Neutrophil (primary cell): ENCODE data around the gene IRGM.
"Not testable (repeated sequence)": the region's sequence is repeated elsewhere in the genome, so short reads cannot be mapped to it uniquely, and the experiment has no call there.

ENCODE experiments used
- H3K27ac ChIP-seq: fragments of 200-600 bp; sonication (generic); 2 replicates; pipeline ENCODE4 v1.5.1; 2016; ENCODE audit warnings: mild to moderate bottlenecking, moderate library complexity
- H3K27me3 ChIP-seq: fragments of 200-600 bp; sonication (generic); 2 replicates; pipeline ENCODE4 v1.6.0; 2016; ENCODE audit warnings: mild to moderate bottlenecking
- H3K36me3 ChIP-seq: fragments of 200-600 bp; sonication (generic); 2 replicates; pipeline ENCODE4 v1.5.1; 2017
- H3K4me1 ChIP-seq, 2 experiments: fragments of 200-600 bp in 1 of 2; sonication (generic) in 1 of 2; 1 replicate in 1 of 2; 2 replicates in 1 of 2; pipeline versions ENCODE4 v1.5.1 to v1.6.1; 2013 to 2016; ENCODE audit warnings: low read depth in 1 of 2, low read length in 1 of 2, mild to moderate bottlenecking in 1 of 2, moderate library complexity in 1 of 2; ENCODE audit not compliant: control insufficient read depth in 1 of 2, insufficient read depth in 1 of 2
- H3K4me3 ChIP-seq, 2 experiments: fragments of 200-600 bp in 1 of 2; sonication (generic) in 1 of 2; 1 replicate in 1 of 2; 2 replicates in 1 of 2; pipeline ENCODE4 v1.5.1; 2013 to 2016; ENCODE audit warnings: low read depth in 1 of 2, low read length in 1 of 2, mild to moderate bottlenecking in 1 of 2, moderate library complexity in 1 of 2
- H3K9me3 ChIP-seq: fragments of 200-600 bp; sonication (generic); 2 replicates; pipeline ENCODE4 v1.5.1; 2016
- CTCF ChIP-seq: fragments of 200-600 bp; sonication (generic); IDR thresholded peaks from 2 replicates; pipeline ENCODE4 v1.5.1; 2016; ENCODE audit warnings: antibody characterized with exemption

Gene IRGM

GRCh38 chr5:150846308-150846653, at the start of gene IRGM:
TSS of gene IRGM (plus strand) at chr5:150846521. CDS start at chr5:150848124, 1,603 bp downstream.
- Histone ChIP-seq H3K27ac (peak within 1 kb of the TSS; percentile 80), H3K4me3 (peak within 1 kb of the TSS; percentile 47 to 54), H3K4me1 (peaks cover 10 to 15% of the 10 kb centered on the region in 2 experiments)
- H3K9me3 ChIP-seq, H3K27me3 ChIP-seq, H3K36me3 ChIP-seq: not testable (repeated sequence)

GRCh38 chr5:150797384-150797783, 48.9 kb upstream of the IRGM start:
- no peaks in the 10 kb centered on the region for H3K9me3 ChIP-seq
- H3K36me3 ChIP-seq: peaks cover 20% of the 10 kb centered on the region
- H3K27me3 ChIP-seq: no peaks in the 10 kb centered on the region
- no peak overlapping the region for H3K27ac ChIP-seq
- no peak for TF ChIP-seq CTCF
- H3K4me1 ChIP-seq: peaks cover 4 to 12% of the 10 kb centered on the region in 2 experiments
- H3K4me3 ChIP-seq: no peak overlapping the region

GRCh38 chr5:150801117-150801927, 45.0 kb upstream of the IRGM start:
- no peak for TF ChIP-seq CTCF
- H3K9me3 ChIP-seq: no peaks in the 10 kb centered on the region
- H3K27me3 ChIP-seq: no peaks in the 10 kb centered on the region
- H3K36me3 ChIP-seq: peaks cover 7% of the 10 kb centered on the region
- H3K4me3 ChIP-seq: peak overlapping the region in 1 of 2 experiments; percentile 28
- H3K27ac ChIP-seq: peak overlapping the region; percentile 37
- H3K4me1 ChIP-seq: peaks cover 4 to 12% of the 10 kb centered on the region in 2 experiments

- Histone ChIP-seq H3K27ac (no peak overlapping the region), H3K4me3 (no peak overlapping the region), H3K36me3 (no peaks in the 10 kb centered on the region), H3K4me1 (peaks cover 4 to 12% of the 10 kb centered on the region in 2 experiments), H3K27me3 (no peaks in the 10 kb centered on the region), H3K9me3 (no peaks in the 10 kb centered on the region)
- TF ChIP-seq CTCF: no peak
Measured at GRCh38 chr5:150804388-150804787, 41.9 kb upstream of the IRGM start.

- Histone ChIP-seq H3K9me3 (no peaks in the 10 kb centered on the region), H3K36me3 (no peaks in the 10 kb centered on the region), H3K4me1 (no peaks in the 10 kb centered on the region), H3K4me3 (no peak overlapping the region), H3K27me3 (no peaks in the 10 kb centered on the region), H3K27ac (no peak overlapping the region)
- TF ChIP-seq CTCF: no peak
Measured at GRCh38 chr5:150809363-150809762, 37.0 kb upstream of the IRGM start.

DNA sequence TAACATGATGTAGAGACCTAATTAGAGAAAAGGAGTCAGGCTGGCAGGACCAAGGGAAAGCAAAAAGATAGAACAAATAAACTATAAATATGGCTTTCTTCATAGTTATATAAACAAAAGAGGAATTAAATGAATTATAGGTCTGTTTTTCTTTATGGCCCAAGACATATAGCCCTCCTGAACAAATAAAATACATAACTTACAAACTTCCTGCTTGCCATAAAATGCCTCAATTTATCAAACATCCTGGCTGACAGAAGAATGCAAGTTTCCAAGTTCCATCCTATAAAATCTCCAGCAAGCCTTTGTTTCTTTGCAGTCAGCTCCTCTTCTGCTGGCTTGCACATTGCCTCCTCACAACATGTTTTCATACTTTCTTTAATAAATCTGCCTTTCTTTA, 31.3 kb upstream of the IRGM start:
- no peaks in the 10 kb centered on the region for H3K4me1 ChIP-seq
- H3K36me3 ChIP-seq: no peaks in the 10 kb centered on the region
- no peak overlapping the region for H3K27ac ChIP-seq
- no peaks in the 10 kb centered on the region for H3K9me3 ChIP-seq
- no peaks in the 10 kb centered on the region for H3K27me3 ChIP-seq
- TF ChIP-seq CTCF: no peak
- no peak overlapping the region for H3K4me3 ChIP-seq
